Vagina (tissue), 2 donors: ENCODE data around the gene GRM7.

ENCODE experiments used
- POLR2AphosphoS5 ChIP-seq, 2 donors: sonication (generic); formaldehyde crosslinking; IDR thresholded peaks; one replicate each; pipeline ENCODE4 v1.9.0; 2017; ENCODE audit warnings: antibody characterized with exemption in 2 of 2, mild to moderate bottlenecking in 2 of 2, low read depth in 1 of 2; ENCODE audit not compliant: insufficient read depth in 1 of 2
- TF ChIP-seq, protein P1 (sequence below), 3 experiments: fragments of 450-650 bp in 2 of 3; fragments of 200-600 bp in 1 of 3; sonication (generic) in 1 of 3; IDR thresholded peaks; one replicate each; pipeline ENCODE4 v1.5.1; 2017 to 2019; ENCODE audit warnings: antibody characterized with exemption in 3 of 3, mild to moderate bottlenecking in 2 of 3, moderate library complexity in 2 of 3

- TF ChIP-seq POLR2AphosphoS5 (IDR thresholded peaks at IDR 0.05; ENCODE audit: insufficient read depth in 1 of 2, low read depth in 1 of 2), result no peak
- TF ChIP-seq, protein P1, sequence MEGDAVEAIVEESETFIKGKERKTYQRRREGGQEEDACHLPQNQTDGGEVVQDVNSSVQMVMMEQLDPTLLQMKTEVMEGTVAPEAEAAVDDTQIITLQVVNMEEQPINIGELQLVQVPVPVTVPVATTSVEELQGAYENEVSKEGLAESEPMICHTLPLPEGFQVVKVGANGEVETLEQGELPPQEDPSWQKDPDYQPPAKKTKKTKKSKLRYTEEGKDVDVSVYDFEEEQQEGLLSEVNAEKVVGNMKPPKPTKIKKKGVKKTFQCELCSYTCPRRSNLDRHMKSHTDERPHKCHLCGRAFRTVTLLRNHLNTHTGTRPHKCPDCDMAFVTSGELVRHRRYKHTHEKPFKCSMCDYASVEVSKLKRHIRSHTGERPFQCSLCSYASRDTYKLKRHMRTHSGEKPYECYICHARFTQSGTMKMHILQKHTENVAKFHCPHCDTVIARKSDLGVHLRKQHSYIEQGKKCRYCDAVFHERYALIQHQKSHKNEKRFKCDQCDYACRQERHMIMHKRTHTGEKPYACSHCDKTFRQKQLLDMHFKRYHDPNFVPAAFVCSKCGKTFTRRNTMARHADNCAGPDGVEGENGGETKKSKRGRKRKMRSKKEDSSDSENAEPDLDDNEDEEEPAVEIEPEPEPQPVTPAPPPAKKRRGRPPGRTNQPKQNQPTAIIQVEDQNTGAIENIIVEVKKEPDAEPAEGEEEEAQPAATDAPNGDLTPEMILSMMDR (IDR thresholded peaks at IDR 0.05), result no peak
Measured at GRCh38 chr3:7602297-7602696, 741.4 kb downstream of the GRM7 start.
